Parathyroid adenoma (tissue), 2 donors: ENCODE results near the gene S100A1.

Experiments
- H2AFZ ChIP-seq: fragments of 300-600 bp; sonication (generic); one replicate; pipeline ENCODE4 v1.7.0; 2017; ENCODE audit warnings: antibody characterized with exemption, mild to moderate bottlenecking
- H3K27ac ChIP-seq: fragments of 300-600 bp; sonication (generic); one replicate; pipeline ENCODE4 v1.7.0; 2017
- H3K27me3 ChIP-seq: fragments of 300-600 bp; sonication (generic); one replicate; pipeline ENCODE4 v1.7.0; 2017; ENCODE audit warnings: low read length; ENCODE audit not compliant: control insufficient read depth, insufficient read depth
- H3K36me3 ChIP-seq: fragments of 300-600 bp; sonication (generic); one replicate; pipeline ENCODE4 v1.7.0; 2017; ENCODE audit warnings: low read length; ENCODE audit not compliant: control insufficient read depth, insufficient read depth
- H3K4me1 ChIP-seq: fragments of 300-600 bp; sonication (generic); one replicate; pipeline ENCODE4 v1.7.0; 2017; ENCODE audit warnings: control low read depth
- H3K4me2 ChIP-seq: fragments of 300-600 bp; sonication (generic); one replicate; pipeline ENCODE4 v1.7.0; 2017; ENCODE audit warnings: low read length
- H3K4me3 ChIP-seq: fragments of 300-600 bp; sonication (generic); one replicate; pipeline ENCODE4 v1.7.0; 2017; ENCODE audit warnings: low read depth, low read length
- H3K79me2 ChIP-seq: fragments of 300-600 bp; sonication (generic); one replicate; pipeline ENCODE4 v1.7.0; 2017; ENCODE audit warnings: control low read depth
- H3K9ac ChIP-seq: fragments of 300-600 bp; sonication (generic); one replicate; pipeline ENCODE4 v1.7.0; 2017; ENCODE audit warnings: mild to moderate bottlenecking
- H3K9me3 ChIP-seq: fragments of 300-600 bp; sonication (generic); one replicate; pipeline ENCODE4 v1.7.0; 2017; ENCODE audit warnings: low read length; ENCODE audit not compliant: control insufficient read depth
- CTCF ChIP-seq: fragments of 300-600 bp; sonication (generic); IDR thresholded peaks from one replicate; pipeline ENCODE4 v1.7.0; 2017; ENCODE audit warnings: antibody characterized with exemption, mild to moderate bottlenecking
- donor health status: primary hyperparathyroidism.

S100A1 gene

GRCh38 chr1:153588482-153588881 is 39.8 kb upstream of the S100A1 start:
- H3K4me3 ChIP-seq: no peak overlapping the region
- no peaks in the 10 kb centered on the region for H3K27me3 ChIP-seq
- peak overlapping the region; percentile 6 for H3K27ac ChIP-seq
- no peak overlapping the region for H3K9ac ChIP-seq
- H3K36me3 ChIP-seq: no peaks in the 10 kb centered on the region
- H3K4me1 ChIP-seq: no peaks in the 10 kb centered on the region
- H3K79me2 ChIP-seq: no peaks in the 10 kb centered on the region
- peak overlapping the region; percentile 25 for H2AFZ ChIP-seq
- TF ChIP-seq CTCF: no peak
- no peaks in the 10 kb centered on the region for H3K9me3 ChIP-seq
- no peak overlapping the region for H3K4me2 ChIP-seq

DNA sequence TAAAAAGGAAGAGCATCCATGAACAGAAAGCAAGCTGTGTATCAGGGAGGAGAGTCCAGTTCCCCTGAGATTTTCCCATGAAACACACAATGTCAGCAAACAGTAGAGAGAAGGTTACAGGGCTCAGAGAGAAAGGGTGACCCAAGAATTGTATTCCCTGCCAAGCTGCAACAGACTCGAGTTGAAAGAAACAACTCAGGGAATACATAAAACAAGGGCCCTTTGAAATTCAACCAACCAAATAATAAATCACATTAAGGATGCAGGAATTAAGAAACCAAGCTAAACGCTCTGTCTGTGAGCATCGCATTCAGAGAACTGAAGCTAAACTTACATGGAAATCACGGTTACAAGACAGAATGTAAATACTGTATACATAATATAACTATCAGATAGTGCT is 35.5 kb upstream of the S100A1 start:
- Histone ChIP-seq H3K4me3 (no peak overlapping the region), H3K36me3 (no peaks in the 10 kb centered on the region), H3K9ac (no peak overlapping the region), H3K79me2 (no peaks in the 10 kb centered on the region), H3K27ac (no peak overlapping the region), H3K4me1 (no peaks in the 10 kb centered on the region), H2AFZ (no peak overlapping the region), H3K4me2 (no peak overlapping the region), H3K27me3 (no peaks in the 10 kb centered on the region), H3K9me3 (no peaks in the 10 kb centered on the region)
- no peak for TF ChIP-seq CTCF

GRCh38 chr1:153597206-153597605 is 31.0 kb upstream of the S100A1 start:
- no peaks in the 10 kb centered on the region for H3K9me3 ChIP-seq
- H3K79me2 ChIP-seq: no peaks in the 10 kb centered on the region
- H3K4me2 ChIP-seq: no peak overlapping the region
- H2AFZ ChIP-seq: no peak overlapping the region
- no peak overlapping the region for H3K27ac ChIP-seq
- no peaks in the 10 kb centered on the region for H3K36me3 ChIP-seq
- no peaks in the 10 kb centered on the region for H3K4me1 ChIP-seq
- TF ChIP-seq CTCF: no peak
- no peaks in the 10 kb centered on the region for H3K27me3 ChIP-seq
- no peak overlapping the region for H3K9ac ChIP-seq
- H3K4me3 ChIP-seq: no peak overlapping the region

DNA sequence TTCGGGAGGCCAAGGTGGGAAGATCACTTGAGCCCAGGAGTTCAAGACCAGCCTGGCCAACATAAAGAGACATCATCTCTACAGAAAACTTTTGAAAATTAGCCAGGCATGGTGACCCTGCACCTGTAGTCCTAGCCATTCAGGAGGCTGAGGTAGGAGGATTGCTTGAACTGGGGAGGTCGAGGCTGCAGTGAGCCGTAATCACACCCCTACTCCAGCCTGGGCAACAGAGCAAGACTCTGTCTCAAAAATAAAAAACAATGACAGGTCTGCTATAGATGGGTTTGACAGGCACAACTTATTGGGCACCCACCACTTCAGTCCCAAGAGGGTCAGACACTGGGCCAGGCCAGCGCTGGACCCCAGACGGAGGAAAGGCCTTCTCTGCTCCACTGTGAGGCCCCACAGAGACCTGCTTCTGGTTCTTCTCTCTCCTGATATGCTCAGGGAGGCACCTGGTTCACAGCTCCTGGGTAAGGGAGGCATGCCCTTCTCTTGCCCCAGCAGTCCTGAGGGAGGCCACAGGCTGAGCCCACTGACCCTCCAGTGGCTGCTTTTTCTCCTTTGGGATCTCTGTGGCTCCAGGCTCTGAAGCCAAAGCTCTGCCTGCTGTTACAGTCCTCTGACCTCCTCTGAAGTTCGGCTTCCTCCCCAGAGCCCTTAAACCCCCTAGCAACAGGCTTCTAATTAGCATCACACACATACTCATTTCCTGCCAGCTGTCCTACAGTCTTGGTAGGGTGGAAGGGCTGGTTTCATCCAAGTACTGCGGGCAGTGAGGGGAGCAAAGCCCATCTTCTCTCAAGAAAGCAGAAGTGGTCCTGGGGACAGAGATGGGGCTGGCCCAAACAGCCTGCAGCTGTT is 29.7 kb upstream of the S100A1 start:
- Histone ChIP-seq H3K9ac (no peak overlapping the region), H3K4me3 (no peak overlapping the region), H3K4me1 (no peaks in the 10 kb centered on the region), H3K27me3 (no peaks in the 10 kb centered on the region), H3K79me2 (no peaks in the 10 kb centered on the region), H3K36me3 (no peaks in the 10 kb centered on the region), H3K9me3 (no peaks in the 10 kb centered on the region), H3K4me2 (no peak overlapping the region), H2AFZ (no peak overlapping the region), H3K27ac (no peak overlapping the region)
- no peak for TF ChIP-seq CTCF

DNA sequence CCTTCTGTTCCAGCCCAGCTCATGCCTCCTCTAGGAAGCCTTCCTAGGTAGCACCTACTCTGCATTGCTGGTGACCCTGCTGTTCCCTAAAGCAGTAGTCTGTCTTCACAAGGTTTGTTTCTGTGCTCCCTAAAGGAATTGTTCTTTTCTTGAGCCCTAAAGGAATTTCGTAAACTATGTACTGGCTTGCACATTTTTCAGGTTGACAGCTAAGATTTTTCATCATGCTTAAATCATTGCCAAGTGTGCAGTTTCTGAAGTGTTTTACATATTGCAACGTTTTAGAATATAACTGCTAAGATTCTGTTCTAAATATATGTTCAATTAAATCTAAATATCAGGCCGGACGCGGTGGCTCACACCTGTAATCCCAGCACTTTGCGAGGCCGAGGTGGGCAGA is 28.4 kb upstream of the S100A1 start:
- no peak overlapping the region for H3K27ac ChIP-seq
- H2AFZ ChIP-seq: no peak overlapping the region
- no peak overlapping the region for H3K9ac ChIP-seq
- no peak overlapping the region for H3K4me3 ChIP-seq
- no peaks in the 10 kb centered on the region for H3K27me3 ChIP-seq
- H3K4me2 ChIP-seq: no peak overlapping the region
- H3K36me3 ChIP-seq: no peaks in the 10 kb centered on the region
- H3K9me3 ChIP-seq: no peaks in the 10 kb centered on the region
- H3K4me1 ChIP-seq: no peaks in the 10 kb centered on the region
- TF ChIP-seq CTCF: no peak
- no peaks in the 10 kb centered on the region for H3K79me2 ChIP-seq
